HG02973 (cell line): ENCODE measurements around the gene CNGB1.
"Not testable (repeated sequence)": the region's sequence is repeated elsewhere in the genome, so short reads cannot be mapped to it uniquely, and the experiment has no call there.

Source experiments
- ATAC-seq: cut with Tn5 transposase; IDR thresholded peaks from one replicate; pipeline ENCODE4 v1.9.1; 2021; ENCODE audit warnings: moderate library complexity; ENCODE audit not compliant: unreplicated experiment

CNGB1 gene

GRCh38 chr16:57956270-57956808 lies 14.6 kb downstream of the CNGB1 start:
- ATAC-seq, result no peak

DNA sequence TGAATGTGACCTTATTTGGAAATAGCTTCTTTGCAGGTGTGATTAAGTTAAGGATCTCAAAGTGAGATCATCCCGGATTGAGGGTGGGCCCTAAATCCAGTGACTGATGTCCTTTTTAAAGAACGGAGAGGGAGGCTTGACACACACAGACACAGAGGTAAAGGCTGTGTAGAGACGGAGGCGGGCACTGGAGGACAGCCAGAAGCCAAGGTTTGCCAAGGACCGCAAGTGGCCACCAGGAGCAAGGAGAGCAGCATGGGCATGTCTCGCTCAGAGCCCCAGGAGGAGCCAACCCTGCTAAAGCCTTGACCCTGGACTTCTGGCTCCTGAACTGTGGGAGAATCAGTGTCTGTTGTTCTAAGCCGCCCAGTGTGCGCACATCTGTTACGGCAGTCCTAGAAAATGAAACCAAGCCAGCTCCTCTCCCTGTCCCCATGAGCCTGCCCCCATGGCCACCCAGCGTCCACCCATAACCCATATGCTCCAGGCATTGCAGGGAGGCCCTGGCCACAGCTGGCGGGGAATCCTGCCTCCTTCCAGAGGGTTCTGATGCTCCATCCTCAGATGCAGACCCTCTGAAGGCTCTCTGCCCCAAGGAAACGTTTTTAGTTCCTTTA lies 15.2 kb downstream of the CNGB1 start:
- ATAC-seq, result no peak

DNA sequence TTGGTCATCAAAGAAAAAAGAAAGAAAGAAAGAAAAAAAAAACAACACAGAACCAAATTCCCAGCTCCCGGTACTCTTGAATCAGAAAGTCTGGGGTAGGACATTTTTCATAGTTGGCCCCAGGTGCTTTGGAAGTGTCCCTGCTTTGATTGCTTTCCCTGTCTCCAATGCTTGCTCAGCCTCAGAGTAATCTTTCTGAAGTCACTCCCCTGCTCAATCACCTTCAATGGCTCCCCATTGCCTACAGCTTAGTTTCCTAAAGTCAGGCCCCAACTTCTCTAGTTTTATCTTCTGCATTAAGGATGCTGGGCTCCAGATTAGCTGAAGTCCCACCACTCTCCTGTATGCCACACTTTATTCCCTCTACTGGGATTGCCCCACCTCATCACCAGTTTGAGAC lies 17.1 kb downstream of the CNGB1 start:
- ATAC-seq, result no peak

- no peak for ATAC-seq
Measured at GRCh38 chr16:57952909-57953308, 18.0 kb downstream of the CNGB1 start.

DNA sequence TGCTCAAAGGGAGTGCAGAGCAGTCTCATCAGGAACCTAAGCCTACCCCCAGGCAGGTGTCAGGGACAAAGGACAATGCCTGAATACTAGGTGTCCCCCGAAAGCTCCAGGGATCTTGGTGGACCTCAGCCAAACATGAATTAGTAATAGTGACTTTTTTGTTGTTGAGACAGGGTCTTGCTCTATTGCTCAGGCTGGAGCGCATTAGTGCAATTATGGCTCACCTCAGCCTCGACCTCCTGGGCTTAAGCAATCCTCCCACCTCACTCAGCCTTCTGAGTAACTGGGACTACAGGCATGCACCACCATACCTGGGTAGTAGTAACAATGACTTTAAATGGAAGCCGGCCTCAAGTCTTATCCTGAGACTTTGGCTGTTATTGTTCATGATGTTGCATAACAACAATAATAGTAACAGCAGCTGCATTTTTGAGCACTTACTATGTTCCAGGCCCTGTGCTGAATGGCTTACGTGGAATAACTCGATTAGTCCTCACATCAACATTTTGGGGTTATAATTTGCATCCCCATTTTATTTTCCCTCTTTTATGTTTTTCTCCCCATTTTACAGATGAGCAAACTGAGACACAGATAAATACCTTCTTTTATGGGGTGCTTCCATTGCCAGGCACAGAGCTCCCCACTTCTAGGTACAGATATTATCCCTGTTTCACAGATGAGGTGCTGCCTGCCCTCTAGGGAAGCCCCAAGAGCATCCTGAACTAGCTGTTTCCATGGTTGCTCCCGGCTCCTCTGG lies 19.5 kb downstream of the CNGB1 start:
- ATAC-seq, result no peak

DNA sequence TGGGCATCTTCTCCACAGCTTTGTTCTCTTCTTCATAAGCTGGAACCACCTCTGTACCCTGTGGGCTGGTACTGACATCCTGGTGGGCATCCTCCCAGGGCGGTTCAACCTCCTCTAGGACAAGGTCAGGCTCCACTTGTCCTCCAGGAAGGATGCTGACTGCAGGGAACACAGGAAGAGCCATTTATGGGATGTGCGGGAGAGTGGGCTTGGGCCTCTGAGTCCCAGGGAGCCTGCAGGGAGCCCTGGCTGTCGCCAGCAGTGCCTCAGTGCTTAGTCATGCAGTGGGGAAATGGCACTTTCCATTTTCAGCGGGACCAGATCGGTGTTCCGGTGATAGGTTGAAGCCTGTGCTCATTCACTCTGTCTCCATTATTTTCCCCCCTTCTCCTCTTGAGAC lies 20.5 kb downstream of the CNGB1 start:
- no peak for ATAC-seq

DNA sequence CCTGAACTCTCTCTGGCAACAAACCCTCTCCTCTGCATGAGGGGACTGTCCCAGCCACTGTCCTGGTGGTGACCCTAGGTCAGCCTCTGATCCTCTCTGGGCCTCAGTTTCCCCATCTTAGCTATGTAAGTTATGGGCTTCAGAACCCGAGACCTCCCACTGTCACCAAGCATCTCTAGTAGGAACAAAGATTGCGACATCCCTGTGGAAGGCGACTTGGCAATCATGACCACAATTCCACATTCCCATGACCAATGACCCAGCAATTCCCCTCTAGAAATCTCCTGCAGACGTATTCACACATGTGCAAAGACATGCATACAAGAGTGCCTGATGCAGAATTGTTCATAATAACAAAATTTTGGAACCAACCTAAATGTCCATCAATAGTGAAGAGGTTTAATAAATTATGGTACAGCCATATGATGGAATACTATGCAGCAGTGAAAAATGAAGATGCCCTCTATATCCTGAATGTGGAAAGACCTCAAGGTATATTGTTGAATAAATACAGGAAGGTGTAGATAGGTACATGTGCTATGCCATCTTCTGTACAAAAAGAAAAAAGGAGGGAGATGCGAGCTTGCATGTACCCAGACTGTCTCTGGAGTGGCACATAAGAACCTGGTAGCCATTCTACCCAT lies 21.2 kb downstream of the CNGB1 start:
- ATAC-seq, result no peak

GRCh38 chr16:57949013-57949412 lies 21.9 kb downstream of the CNGB1 start:
- ATAC-seq, result no peak

- ATAC-seq, result no peak
Measured at GRCh38 chr16:57948027-57948426, 22.9 kb downstream of the CNGB1 start.

- no peak for ATAC-seq
Measured at GRCh38 chr16:57947261-57947660, 23.7 kb downstream of the CNGB1 start.

DNA sequence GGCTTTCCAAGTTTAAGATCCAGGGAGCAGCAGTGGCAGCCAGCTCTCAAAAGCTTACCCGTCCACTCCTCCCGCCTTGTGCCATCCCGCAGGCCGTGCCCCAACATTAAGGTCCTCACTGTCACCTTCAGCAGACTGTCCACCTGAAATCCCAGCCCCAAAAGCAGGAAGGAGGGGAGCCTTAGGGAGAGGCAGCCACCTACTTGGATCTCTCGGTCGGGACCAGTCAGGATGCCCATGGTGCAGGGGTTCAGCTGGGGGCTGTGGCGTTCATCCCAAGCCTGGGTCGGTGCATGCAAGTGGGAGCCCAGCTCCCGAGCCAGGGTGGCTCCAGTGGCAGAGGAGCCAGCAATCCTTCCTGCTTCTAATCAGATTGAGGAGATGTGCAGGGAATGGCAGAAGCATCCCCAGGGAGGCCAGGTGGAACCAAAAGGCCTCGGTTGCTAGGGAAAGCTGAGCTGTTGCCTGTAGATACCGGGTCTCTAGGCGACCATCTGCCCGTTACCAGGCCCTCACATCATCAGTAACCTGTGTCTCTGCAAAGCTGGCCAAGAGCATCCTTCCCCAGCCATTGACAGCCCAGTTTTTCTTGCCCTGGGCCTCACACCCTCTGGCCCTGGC lies 24.6 kb downstream of the CNGB1 start:
- ATAC-seq, result no peak

DNA sequence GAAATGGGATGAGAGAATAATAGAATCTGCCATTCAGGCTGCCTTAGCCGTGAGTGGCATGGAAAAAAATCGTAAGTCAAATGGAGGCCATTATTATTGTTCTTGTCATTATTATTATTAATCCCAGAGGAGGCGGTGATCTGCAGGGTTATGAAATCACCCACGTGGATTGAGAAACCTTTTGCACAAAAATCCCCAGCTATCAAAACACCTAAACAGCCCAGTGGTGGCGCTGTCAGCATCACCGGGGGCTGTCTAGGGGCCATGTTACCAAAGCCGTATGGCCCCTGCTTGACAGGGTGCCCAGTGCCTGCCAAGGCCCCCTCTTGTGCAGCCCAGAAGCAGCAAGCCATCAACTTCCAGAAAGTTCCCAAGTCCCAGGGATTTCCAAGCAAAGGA lies 25.2 kb downstream of the CNGB1 start:
- ATAC-seq, result no peak

- no peak for ATAC-seq
Measured at GRCh38 chr16:57944970-57945739, 25.8 kb downstream of the CNGB1 start.

GRCh38 chr16:57943381-57943780 lies 27.5 kb downstream of the CNGB1 start:
- ATAC-seq, result not testable (repeated sequence)

DNA sequence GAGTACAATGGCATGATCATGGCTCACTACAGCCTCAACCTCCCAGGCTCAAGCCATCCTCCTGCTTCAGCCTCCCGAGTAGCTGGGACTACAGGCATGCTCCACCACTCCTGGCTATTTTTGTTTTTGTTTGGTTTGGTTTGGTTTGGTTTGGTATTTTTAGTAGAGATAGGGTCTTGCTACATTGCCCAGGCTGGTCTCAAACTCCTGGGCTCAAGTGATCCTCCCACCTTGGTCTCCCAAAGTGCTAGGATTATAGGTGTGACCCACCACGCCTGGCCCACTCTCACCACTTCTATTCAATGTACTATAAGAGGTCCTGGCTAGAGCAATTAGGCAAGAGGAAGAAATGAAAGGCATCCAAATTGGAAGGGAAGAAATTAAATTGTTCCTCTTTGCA lies 29.0 kb downstream of the CNGB1 start:
- not testable (repeated sequence) for ATAC-seq

DNA sequence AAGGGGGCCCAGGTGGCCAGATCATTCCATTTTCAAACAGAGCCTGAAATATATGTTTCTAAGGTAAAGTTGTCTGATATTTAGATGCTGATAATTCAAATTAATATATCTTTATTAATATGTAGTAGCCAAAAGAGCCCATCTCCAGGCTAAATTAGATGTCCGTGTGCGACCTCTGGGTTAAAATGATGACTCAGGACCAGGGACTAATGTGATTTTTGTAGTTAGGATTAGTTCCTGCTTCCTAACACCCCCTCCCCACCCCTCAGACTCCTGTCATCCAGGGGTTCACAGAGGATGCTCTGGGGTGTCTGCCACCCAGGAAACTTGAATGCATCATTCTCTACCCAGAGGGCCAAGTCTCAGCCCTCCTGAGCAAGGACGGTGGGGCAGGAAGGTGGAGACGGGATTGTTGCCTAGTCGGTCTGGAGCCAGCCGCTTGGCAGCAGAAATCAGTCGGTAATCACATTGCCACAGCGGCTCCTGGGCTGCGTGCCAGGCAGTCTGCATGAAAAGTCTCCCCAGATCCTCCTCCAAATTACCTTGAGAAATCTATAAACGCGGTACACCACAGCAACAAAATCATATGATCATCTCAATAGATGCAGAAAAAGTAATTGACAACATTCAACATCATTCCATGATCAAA lies 29.8 kb downstream of the CNGB1 start:
- no peak for ATAC-seq

GRCh38 chr16:57940382-57940966 lies 30.5 kb downstream of the CNGB1 start:
- ATAC-seq, result no peak

- ATAC-seq, result no peak
Measured at GRCh38 chr16:57939872-57940224, 31.1 kb downstream of the CNGB1 start.

- no peak for ATAC-seq
Measured at GRCh38 chr16:57938936-57939871, 31.7 kb downstream of the CNGB1 start.
